AG04450 (cell line): ENCODE data around the gene IL4. TPM values are rescaled to one million over a fixed set of nuclear protein-coding genes. Genes with fewer than 3 reads are reported as not detected.

ENCODE experiments used
- CTCF ChIA-PET: fragments of 300-600, 350-600 bp; formaldehyde crosslinking; extraction: SDS; loops from one replicate; lab custom pipeline; 2022; ENCODE audit warnings: antibody characterized with exemption, inconsistent platforms; lab: Charles Lee
- POLR2A ChIA-PET: fragments of 350-600 bp; formaldehyde crosslinking; extraction: SDS; loops from one replicate; lab custom pipeline; 2021; ENCODE audit warnings: antibody characterized with exemption, inconsistent platforms; lab: Yijun Ruan, JAX
- DNase-seq: peaks from one replicate; pipeline ENCODE4 v3.0.0-alpha.2; 2011; ENCODE audit warnings: low read depth, low spot score
- H3K27ac ChIP-seq: one replicate; pipeline ENCODE4 v1.5.1; 2012; ENCODE audit warnings: low read depth, low read length, control low read depth
- H3K27me3 ChIP-seq: one replicate; pipeline ENCODE4 v1.6.0; 2012; ENCODE audit warnings: low read length; ENCODE audit not compliant: control insufficient read depth, insufficient read depth
- H3K4me3 ChIP-seq: 2 replicates; pipeline ENCODE4 v1.5.1; 2011; ENCODE audit warnings: mild to moderate bottlenecking, low read depth, low read length, control low read depth
- H3K9me3 ChIP-seq: 2 replicates; pipeline ENCODE4 v1.5.1; 2012; ENCODE audit warnings: low read length; ENCODE audit not compliant: control insufficient read depth, insufficient read depth
- polyA plus RNA-seq: library from polyadenylated mRNA; depleted of rRNA; stranded (reverse); fragments of >200 nt; gene quantifications from 2 replicates; pipeline ENCODE4 v1.2.3, GENCODE V29; 2011
- TF ChIP-seq, protein P1 (sequence below): IDR thresholded peaks from 2 replicates; pipeline ENCODE4 v1.5.1; 2011; ENCODE audit warnings: low read depth, low read length, control low read depth, inconsistent platforms

The IL4 gene
- polyA plus RNA-seq, 1 experiment = not detected

DNA sequence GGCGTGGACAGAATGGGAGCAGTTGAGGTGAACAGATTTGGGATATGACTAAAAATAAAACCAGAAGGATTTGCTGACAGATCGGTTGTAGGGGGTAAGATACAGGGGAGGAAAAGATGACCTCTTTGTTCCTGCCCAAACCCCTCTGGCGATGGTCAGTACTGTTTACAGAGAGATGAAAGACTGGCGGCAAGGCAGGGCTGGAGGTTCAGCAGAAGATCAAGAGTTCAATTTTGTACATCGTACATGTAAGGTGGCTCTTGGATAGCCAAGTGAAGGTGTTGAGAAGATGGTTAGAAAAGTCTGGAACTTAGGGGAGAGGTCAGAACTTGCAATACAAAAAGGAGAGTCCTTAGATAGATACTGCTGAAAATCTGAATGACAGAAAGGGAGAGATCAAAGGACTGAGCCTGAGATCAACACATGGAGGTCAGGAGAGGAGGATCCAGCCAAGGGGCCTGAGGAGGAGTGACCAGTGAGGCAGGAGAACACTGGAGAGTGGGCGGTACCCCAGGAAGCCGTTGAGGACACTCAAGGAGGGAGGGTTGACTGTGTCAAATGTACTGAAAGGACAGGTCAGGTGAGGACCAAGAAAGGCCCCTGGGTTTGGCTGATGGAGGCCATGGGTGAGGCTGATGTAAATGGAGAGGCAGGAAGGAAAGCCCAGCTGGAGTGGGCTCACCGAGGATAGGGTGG, 7.1 kb downstream of the IL4 start:
- Histone ChIP-seq H3K9me3 (no peaks in the 10 kb centered on the region), H3K27ac (no peak overlapping the region), H3K4me3 (no peak overlapping the region), H3K27me3 (no peaks in the 10 kb centered on the region)
- TF ChIP-seq, protein P1, sequence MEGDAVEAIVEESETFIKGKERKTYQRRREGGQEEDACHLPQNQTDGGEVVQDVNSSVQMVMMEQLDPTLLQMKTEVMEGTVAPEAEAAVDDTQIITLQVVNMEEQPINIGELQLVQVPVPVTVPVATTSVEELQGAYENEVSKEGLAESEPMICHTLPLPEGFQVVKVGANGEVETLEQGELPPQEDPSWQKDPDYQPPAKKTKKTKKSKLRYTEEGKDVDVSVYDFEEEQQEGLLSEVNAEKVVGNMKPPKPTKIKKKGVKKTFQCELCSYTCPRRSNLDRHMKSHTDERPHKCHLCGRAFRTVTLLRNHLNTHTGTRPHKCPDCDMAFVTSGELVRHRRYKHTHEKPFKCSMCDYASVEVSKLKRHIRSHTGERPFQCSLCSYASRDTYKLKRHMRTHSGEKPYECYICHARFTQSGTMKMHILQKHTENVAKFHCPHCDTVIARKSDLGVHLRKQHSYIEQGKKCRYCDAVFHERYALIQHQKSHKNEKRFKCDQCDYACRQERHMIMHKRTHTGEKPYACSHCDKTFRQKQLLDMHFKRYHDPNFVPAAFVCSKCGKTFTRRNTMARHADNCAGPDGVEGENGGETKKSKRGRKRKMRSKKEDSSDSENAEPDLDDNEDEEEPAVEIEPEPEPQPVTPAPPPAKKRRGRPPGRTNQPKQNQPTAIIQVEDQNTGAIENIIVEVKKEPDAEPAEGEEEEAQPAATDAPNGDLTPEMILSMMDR = no peak
- no peak for DNase-seq
- ChIA-PET POLR2A (no interaction called here), CTCF (no interaction called here)

DNA sequence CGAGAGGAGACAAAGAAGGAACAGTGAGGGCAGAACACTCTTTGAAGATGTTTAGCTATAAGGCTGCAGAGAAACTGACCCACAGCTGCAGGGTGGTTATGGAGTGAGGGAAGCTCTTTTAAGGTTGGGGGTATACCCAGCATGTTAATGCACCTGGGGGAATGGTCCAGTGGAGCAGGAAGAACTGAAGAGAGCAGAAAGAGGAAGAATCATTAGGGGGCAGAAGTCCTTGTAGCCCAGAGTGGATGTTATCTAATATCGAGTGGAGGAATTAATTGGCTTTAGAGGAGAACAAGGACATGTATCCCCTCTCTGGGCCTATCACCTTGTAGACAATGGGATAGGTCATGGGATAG, 7.7 kb downstream of the IL4 start:
- POLR2A ChIA-PET = no interaction called here
- H3K27ac ChIP-seq = no peak overlapping the region
- H3K27me3 ChIP-seq = no peaks in the 10 kb centered on the region
- TF ChIP-seq, protein P1 = no peak
- DNase-seq = no peak
- no peak overlapping the region for H3K4me3 ChIP-seq
- H3K9me3 ChIP-seq = no peaks in the 10 kb centered on the region
- CTCF ChIA-PET = interaction anchor here (0.9 kb wide), 1 partner anchor 139 kb away, joined by 3 read pairs; no protein-coding TSS in a partner anchor

- TF ChIP-seq, protein P1 = no peak
- H3K9me3 ChIP-seq = no peaks in the 10 kb centered on the region
- no peak overlapping the region for H3K27ac ChIP-seq
- no peaks in the 10 kb centered on the region for H3K27me3 ChIP-seq
- DNase-seq = no peak
- POLR2A ChIA-PET = no interaction called here
- no peak overlapping the region for H3K4me3 ChIP-seq
- CTCF ChIA-PET = interaction anchor here (0.9 kb wide), 1 partner anchor 138 kb away, joined by 3 read pairs; no protein-coding TSS in a partner anchor
Measured at GRCh38 chr5:132681983-132682382, 8.2 kb downstream of the IL4 start.

- Histone ChIP-seq H3K9me3 (no peaks in the 10 kb centered on the region), H3K27ac (no peak overlapping the region), H3K27me3 (no peaks in the 10 kb centered on the region), H3K4me3 (no peak overlapping the region)
- DNase-seq = no peak
- ChIA-PET POLR2A (no interaction called here), CTCF (no interaction called here)
- TF ChIP-seq, protein P1 = no peak
Measured at GRCh38 chr5:132684491-132684890, 10.7 kb downstream of the IL4 start.

GRCh38 chr5:132684922-132685720, 11.3 kb downstream of the IL4 start:
- no peak overlapping the region for H3K27ac ChIP-seq
- no peak for DNase-seq
- ChIA-PET POLR2A (no interaction called here), CTCF (interaction anchor here (0.8 kb wide), 1 partner anchor 30 kb away, joined by 4 read pairs; no protein-coding TSS in a partner anchor)
- H3K4me3 ChIP-seq = no peak overlapping the region
- H3K27me3 ChIP-seq = no peaks in the 10 kb centered on the region
- TF ChIP-seq, protein P1 = no peak
- H3K9me3 ChIP-seq = no peaks in the 10 kb centered on the region
